AG09319 (cell line): ENCODE data around the gene NXNL2.

Experiments
- DNase-seq: peaks from one replicate; pipeline ENCODE4 v3.0.0-alpha.2; 2010; ENCODE audit warnings: low read depth; ENCODE audit errors: extremely low read depth
- TF ChIP-seq, protein P1 (sequence below): IDR thresholded peaks from 2 replicates; pipeline ENCODE4 v1.5.1; 2011; ENCODE audit warnings: low read depth, mild to moderate bottlenecking, inconsistent platforms, low read length, moderate library complexity

NXNL2 gene

DNA sequence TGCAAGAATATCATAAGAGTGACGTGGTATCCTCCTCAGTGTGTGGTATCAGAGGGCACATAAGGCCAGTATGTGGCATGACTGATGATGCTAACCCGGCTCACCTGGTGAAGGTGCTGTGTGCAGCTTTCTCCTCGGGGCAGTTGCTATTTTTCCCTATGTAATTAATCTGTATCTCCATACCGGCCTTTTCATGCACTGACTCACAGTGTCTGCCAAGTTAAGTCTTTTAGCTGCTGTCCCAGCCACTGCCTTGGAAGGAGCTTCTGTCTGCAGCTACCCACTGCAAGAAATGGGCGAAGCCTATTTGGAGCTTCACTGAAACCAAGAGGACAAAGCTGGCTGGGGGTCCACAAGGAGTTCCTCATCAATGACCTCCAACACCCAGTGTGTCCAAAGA lies 46.0 kb downstream of the NXNL2 start:
- no peak for DNase-seq
- TF ChIP-seq, protein P1, sequence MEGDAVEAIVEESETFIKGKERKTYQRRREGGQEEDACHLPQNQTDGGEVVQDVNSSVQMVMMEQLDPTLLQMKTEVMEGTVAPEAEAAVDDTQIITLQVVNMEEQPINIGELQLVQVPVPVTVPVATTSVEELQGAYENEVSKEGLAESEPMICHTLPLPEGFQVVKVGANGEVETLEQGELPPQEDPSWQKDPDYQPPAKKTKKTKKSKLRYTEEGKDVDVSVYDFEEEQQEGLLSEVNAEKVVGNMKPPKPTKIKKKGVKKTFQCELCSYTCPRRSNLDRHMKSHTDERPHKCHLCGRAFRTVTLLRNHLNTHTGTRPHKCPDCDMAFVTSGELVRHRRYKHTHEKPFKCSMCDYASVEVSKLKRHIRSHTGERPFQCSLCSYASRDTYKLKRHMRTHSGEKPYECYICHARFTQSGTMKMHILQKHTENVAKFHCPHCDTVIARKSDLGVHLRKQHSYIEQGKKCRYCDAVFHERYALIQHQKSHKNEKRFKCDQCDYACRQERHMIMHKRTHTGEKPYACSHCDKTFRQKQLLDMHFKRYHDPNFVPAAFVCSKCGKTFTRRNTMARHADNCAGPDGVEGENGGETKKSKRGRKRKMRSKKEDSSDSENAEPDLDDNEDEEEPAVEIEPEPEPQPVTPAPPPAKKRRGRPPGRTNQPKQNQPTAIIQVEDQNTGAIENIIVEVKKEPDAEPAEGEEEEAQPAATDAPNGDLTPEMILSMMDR, result no peak

DNA sequence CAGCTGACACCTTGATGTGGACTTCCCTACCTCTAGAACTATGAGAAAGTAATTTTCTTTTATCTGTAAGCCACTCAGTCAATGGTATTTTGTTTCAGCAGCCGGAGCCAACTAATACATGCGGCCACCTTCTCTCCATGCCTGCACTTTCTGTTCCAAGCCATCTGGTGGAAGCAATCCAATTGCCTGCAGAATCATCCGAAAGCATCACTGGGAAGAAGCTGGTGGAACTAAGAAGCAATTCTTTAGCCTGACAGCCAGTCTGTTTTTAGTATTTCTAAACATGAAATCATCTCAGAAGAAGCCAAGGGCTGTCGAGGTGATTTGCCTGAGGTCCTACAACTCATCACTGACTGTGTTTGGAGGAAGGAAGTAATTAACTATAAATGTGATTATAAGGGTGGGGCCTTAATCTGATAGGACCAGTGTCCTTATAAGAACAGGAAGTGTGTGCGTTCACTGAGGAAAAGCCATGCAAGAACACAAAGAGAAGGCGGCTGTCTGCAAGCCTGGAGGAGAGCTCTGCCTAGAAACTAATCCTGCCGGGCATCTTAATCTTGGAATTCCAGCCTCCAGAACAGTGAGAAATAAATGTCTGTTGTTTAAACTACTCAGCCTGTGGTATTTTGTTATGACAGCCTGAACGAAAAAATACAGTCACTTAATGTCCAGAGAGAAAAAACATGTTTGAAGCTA lies 49.1 kb downstream of the NXNL2 start:
- no peak for DNase-seq

DNA sequence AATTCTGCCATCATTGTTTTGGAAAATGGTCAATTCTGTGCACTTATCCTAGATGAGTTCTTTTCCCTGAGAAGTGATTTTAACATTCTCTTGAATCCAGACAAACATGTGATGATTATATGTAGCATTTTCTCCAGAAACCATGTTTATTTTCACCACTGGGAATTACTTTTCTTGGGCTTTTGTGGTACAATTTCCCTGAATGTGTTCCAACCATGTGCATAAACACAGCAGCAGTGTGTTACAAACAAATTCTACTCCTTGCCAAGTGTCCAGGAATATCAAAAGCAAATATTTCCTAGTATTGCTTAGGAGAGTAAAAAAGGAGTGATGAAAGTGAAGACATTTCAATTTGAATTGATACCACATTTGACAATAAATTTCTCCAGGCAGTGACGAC lies 50.4 kb downstream of the NXNL2 start:
- TF ChIP-seq, protein P1, result no peak
- no peak for DNase-seq

More for the DNA sequence above, 49.1 kb downstream of the NXNL2 start:
- TF ChIP-seq, protein P1, result no peak; the same call in 1 of the 2 replicates

DNA sequence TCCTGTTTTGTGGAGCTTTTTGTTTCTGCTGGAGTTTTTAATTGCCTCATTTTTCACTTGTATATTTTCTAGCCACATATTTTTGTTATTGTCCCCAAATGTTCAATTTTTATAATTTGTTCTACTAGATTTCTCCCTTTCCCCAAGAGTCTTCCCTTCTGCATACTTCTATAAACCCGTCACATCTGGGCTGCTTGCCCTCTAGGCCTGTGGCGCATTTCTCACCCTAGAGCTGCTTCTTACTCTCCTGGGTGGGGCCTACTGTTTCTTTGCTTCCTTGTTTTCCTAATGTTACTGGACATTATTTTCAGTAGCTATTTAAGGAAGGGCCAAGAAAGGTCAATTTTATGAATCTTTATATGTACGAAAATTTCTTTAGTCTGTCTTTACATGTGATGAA lies 51.5 kb downstream of the NXNL2 start:
- TF ChIP-seq, protein P1, result no peak
- DNase-seq, result no peak

DNA sequence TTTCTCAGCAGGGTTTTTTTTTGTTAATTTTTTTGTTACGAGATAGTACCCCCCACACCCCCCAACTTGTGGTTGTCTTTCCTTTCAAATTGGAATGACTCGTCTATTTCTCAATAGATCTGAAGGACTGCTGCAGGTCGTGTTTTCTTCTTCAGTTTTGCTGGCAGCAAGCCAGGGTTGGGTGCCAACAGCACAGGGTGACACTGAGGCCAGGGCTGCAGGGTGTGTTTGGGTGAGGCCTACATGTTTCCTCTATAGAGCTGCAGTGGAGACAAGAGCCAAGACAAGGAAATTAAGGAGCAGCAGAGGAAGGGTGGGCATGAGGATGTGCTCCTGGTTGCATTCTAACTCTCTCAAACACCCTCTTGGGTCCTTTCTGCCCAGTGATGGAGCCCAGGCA lies 52.2 kb downstream of the NXNL2 start:
- DNase-seq, result no peak
- TF ChIP-seq, protein P1, result no peak

DNA sequence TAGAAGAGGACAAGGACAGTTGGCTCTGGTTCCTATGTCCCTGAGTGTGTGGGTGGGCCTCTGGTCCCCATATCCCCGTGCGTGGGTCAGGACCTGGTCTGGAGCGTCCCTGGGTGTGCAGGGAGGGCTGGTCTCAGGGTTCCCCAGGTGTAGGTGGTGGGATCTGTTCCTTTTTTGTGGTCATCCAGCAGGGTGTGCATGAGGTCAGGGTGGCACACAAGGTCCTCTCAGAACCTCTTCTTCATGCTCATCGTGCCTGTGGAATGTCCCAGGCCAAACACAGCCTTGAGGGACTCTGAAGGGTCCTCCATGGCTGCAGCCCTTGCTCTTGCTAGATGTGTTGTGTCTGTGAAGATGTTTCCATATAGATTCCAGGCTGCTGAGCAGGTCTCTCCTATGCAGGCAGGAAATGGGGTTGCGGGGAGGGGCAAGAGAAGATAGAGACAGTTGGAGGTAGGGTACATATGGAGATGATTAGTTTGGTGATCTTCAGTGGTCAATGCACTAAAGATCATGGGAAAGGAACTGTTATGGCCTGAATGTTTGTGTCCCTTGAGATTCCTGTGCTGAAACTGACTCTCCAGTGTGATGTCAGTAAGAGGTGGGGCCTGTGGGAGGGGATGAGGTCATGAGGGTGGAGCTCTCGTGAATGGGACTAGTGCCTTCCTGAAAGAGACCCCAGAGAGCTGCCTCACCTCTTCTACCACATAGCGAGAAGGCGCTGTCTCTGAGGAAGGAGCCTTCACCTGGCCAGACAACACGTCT lies 53.1 kb downstream of the NXNL2 start:
- no peak for DNase-seq
- TF ChIP-seq, protein P1, result no peak

DNA sequence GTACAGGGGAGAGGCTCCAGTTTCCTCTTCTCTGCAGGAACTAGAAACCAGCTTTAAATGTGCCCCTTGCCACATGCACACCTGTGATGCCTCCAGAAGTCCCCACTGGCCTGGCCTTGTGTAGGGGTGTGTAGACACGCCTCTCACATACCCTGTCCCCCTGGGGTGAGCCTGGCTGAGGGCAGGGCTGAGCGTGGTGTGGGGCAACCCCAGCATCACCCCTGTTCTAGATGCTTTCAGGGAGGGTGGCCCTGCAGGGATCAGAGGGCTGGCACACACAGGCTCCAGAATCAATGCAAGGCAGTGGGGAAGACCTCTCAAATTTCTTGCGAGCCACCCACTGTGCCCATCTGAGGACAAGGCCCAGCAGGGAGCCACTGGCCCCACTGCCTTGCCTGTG lies 54.7 kb downstream of the NXNL2 start:
- TF ChIP-seq, protein P1, result no peak
- no peak for DNase-seq
